HG03378 (cell line): ENCODE results near the gene TEAD1.

Experiments used
- ATAC-seq: cut with Tn5 transposase; IDR thresholded peaks from one replicate; pipeline ENCODE4 v1.9.1; 2021; ENCODE audit warnings: mild to moderate bottlenecking, moderate library complexity; ENCODE audit not compliant: unreplicated experiment

Gene TEAD1

DNA sequence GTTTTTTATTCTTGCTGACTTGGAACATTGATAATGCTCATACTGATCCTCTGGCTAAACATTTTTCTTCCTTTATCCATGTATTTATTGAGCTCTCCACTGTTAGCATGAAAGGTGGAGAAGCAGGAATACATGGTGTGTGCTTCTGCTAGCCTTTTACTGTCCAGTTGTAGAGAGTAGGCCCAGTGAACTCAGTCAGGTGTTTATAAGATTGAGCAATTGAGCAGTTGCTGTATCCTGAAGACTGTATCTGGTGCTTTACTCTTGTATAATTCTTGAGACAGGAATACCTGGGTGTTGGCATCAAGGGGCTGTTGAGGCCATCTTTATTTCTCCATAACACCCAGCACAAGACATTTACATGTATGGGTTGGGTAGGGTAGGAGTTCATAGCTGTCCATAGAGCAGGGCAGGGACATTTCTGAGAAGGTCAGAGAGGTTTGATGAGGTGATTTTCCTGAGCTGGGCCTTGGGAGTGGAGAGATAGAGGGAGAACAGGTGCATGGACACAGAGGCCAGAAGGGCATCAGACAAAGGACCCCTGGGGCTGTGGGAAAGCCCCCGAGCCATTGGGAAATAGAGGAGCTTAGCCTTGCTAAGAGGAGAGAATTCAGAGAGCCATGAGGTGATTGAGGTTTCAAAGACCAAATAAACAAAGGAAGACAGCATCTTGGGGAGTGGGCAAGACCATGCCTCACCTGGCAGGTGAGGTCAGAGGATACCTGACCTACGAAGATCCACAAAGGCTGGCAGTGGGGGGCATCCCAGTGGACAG is 155.5 kb downstream of the TEAD1 start:
- ATAC-seq = no peak

DNA sequence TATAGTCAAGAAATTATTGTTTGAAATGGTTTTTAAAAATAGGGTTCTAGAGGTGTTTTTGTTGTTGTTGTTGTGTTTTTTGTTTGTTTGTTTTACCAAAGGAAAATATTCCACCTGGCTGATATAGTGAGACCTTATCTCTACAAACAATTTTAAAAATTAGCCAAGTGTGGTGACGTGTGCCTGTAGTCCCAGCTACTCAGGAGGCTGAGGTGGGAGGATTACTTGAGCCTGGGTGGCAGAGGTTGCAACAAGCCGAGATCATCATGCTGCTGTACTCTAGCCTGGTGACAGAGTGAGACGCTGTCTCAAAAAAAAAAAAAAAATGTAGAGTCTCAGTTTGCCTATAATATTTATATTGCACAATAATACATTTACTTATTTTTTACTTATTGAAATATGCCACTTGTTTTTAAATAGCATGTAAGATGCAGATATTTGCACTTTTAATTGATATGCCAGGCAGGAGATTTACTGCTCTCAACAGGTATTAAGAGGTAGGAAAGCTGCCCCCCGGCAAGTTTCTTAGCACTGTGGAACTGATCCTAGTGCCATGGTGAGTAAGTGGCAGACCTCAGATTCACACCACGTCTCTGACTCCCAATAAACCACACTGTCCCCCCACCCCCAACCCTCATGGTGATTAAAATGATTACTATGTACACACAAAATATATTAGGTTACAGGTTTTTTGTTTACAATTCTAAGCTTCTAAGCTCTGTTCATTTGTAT is 157.4 kb downstream of the TEAD1 start:
- no peak for ATAC-seq

DNA sequence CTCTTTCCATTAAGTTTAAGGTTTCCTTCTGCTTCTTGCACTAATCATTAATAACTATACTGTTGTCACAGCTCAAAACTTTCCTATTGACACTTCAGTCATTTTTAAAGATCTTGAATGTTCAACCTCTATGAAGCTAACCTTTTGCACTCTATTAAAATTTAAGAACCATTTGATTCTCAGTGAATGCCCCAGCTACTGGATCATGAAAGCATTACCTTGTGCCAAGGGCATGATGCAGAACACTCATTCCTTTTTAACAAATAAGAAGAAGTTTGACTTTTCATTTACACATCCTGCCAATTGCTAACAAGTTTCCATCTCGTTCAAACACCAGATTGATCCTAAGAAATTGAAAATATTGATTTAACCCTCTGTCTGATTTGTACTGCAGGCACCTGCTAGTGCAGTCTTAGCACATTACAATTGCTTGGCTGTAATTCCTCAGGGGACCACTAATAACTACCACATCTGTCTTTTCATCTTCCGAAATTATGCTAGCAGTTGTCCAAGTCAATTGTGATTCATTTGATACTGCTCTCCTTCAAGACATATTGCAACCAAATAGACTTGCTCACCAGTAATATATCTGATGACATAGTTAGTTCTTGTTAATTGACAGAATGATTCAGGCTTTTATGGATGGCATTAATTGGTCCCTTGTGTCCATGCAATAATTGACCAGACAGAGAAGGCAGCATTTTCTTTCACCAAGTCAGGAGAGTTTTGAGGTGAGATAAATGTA is 158.4 kb downstream of the TEAD1 start:
- ATAC-seq = no peak

DNA sequence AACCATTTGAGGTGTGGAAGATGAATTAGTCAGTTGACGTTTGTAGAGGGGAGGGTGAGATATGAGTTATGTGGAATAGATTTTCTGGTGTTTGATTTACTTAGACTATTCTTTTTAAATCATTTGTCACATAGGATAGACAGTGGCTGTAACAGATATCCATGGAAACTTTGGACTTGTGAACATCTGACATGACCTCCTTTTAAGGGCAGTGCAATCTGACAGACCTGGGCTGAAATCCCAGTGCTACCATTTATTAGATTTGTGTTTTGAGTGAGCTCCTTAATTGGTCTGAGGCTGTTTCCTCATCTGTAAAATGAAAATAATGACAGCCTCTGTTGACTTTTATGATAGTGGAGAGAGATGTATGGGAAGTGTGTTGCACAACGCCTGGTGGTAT is 159.9 kb downstream of the TEAD1 start:
- ATAC-seq = no peak

DNA sequence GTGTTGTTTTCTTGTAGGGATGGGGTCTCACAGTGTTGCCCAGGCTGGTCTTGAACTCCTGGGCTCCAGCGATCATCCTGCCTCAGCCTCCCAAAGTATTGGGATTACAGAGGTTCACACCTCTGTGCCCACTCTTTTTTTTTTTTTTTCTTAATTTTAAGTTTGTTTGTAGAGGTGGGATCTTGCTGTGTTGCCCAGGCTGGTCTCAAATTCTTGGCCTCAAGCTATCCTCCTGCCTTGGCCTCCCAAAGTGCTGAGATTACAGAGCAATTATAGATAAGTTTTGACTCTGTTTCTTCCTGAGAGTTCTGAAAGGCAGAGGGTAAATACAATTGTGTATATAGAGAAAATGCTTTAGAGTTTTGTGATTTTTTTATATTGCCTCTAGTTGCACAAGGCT is 160.4 kb downstream of the TEAD1 start:
- ATAC-seq = no peak

DNA sequence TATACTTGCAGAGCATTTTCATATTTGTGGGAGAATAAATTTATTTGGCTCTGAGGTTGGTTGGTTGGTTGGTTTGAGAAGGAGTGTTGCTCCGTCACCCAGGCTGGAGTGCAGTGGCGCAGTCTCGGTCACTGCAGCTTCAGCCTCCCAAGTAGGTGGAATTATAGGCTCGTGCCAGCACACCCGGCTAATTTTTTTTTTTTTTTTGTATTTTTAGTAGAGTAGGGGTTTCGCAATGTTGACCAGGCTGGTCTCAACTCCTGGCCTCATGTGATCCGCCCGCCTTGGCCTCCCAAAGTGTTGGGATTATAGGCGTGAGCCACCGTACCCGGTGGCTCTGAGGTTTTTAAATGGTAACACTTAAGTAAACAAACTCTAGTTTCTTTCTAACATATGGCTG is 161.1 kb downstream of the TEAD1 start:
- ATAC-seq = no peak

DNA sequence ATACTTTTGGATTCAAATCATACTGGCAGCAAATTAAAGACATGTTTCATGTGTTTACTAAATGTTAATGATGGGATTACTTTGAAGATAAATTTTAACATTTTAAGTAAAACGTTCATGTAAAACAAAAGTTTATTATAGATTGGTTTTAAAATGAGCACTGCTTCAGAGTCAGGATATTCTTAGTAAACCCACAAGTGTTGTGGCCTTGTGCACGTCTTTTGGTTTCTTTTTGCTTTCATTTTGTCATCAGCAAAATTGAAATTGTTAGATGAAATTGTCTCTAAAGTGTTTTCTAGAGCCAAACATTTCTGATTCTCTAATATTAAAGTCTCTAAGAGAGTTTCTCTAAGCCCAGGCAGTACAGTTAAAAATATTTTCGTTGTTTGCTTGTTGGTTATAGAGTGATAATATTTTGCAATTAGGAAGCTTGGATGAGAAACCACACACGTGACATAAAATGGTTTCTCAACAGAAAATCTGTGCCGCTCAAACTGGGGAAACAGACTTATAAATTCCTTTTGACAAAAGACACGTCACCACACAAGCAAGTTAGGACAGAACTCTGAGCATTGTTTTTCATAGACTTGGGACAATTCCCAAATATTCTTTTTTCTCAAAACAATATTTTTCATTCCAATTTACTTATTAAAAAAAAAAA is 164.4 kb downstream of the TEAD1 start:
- ATAC-seq = no peak

DNA sequence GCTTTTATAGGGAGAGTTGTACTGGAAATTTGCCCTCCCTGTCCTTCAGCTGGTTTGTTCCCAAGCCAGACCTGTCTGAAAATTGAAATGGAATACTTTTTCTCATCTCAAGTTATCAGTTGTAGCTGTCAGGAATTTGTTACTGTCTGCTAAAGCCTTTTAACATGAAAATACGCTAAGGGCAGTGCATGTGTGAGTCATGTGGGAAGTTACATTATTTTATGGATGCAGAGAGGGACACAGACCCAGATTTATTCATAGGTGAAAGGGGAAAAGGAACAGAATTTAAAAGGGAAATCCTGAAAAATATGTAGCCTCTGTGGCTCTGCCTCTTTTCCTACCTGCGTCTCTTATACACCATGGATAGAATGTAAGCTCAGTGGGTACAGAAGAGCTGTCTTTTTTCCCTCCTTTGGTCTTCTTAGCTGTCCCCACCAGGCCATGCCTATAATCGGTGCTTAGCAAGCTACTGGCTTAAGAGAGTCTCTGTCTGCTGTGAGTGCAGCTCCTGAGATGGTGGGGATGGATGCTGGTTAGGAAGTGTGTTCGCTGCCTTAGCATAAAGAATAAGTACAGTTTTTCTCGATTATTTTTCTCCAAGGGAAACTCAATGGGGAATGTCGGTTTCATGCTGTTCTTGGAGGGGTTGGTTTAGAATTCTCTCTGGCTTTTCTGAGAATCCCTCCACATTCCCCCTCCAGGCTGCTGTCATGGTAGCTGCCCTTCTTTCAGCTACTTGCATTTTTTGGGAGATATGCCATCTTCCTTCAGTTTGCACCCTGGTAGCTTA is 166.8 kb downstream of the TEAD1 start:
- no peak for ATAC-seq

DNA sequence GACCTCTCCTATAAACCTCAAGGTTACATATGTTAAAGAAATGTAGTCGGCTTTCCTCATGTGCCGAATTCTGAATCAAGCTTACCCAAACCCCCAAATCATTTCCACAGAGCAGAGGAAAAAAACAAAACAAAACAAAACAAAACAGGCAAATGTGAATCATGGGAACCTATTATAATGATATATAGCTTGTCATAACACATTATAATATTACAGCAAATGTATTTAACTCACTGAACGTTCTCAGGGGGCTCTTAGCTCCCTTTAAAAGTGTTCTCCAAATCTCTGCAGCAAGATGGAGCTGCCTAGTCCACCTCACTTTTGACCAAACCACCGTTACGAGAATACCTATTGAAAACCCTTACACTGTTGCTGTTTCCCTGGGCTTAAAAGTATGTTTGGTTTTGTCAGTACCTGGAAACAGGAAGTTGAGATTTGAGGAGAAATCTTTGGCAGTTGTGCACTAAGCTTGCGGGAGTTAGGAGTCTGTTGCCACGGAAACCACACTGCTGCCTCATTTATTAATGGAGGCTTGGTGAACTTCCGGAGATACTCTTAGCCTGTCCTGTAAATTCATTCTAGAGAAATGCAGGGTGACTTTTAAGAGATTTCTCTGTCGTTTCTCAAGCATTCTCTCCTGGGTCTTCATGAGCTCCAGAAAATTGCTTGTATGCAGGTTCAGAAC is 167.9 kb downstream of the TEAD1 start:
- ATAC-seq = no peak

DNA sequence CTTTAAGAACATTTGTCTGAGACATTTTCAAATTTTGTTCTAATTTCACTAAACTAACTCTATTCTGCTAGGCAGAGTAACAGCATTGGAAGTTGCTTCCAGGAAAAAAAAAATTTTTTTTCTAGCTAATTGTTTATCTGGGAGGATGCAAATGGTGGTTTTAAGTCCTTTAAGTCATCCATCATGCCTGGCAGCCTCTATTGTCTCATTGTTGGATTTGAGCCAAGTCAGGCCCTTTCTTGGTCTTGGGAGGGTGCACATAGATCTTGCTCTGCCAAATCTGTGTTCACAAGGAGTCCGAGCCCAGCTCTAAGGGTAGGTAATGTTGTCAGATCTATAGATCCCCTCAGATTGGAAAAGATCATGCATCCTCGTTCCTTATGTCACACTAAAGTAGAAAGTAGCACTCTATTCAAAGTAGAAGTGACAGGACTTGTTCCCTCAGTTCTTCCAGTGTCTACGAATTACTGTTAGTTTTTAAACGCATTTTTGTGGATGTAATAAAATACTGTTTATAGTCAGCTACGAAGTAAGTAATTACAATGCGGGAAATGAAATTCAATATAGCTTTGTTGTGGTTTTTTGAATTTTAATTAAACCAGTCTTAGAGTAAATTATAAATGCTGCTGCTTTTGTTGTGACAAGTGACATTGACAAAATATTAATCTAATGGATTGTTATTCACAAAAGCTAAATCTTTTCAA is 168.9 kb downstream of the TEAD1 start:
- no peak for ATAC-seq

DNA sequence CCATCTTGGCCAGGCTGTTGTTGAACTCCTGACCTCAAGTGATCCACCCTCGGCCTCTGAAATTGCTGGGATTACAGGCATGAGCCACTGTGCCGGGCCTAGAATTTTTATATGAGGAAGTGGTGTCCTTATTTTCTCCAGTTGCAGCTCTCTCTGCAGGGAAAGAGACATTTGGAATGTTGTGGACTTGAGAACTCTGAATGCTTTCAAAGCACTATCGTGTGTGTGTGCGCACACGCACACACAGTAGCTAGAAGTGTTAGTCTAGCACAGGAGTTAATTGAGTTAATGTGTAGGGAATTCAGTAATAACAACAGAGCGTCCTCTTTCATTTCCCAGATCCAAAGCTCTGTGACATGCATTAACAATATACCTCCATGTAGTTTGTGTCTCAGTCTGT is 170.9 kb downstream of the TEAD1 start:
- ATAC-seq = no peak

DNA sequence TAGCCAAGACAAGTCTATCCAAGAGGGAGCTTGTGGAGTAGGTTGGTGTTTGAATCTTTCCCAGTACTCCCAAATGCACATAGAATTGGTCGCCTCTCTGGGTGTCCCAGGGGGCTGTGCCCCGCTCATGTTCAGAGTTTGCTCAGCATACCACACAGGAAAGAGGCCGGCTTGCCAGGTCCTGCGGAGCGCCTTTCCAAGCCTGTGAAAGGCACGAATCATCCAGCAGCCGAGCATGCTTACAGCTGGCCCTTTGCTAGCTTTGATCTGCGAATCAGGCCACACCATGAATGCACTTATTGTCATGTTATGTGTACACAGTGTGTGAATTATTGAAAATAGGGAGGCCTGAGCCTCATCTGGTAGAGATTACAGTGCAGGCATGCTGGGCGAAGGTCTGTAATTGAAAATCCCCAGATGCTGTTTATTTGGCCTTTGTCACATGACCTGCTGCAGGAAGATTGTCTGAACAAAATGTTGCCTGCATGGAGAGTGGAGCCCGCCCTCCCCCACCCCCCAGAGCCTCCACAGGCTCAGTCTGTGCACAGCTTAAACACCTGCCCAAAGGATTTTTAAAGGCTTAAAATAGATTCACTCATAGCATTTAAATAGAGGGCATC is 171.6 kb downstream of the TEAD1 start:
- ATAC-seq = no peak

DNA sequence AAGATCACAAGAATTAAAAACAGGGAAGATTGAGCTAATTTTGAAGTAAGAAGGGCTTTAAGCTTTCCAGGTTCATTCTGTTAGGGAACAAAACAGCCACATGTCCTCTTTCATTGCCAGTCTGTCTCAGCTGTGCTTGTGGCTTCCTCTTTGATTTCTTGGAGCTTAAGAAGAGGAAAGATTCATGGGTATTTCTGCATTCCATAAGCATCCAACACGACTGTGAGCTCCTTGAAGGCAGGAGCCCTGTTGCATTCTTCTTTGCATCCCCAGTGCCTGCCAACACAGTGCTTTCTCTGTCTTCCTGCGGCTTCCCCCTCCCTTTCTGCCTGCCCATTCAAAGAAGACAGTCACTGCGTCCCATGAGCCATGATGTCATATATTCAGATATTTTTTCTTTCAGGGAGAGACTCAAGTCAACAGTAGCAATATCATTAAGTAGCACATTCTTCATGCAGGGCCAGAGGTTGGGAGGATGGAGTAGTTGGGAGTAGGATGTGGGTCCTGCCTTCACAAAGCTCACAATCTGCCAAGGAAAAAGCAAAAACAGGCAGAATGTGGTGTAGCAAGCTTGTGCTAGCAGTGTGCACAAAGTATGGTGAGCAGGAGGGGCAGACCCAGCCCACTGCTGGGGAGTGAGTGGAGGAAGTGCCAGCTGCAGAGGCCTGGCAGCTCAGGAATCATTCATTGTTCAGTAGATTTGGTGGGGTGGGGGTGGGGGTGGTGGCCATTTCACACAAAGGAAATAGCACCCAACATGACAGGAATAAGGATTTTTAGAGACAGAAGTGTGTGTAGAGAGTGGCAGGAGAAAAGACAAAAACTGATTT is 172.8 kb downstream of the TEAD1 start:
- ATAC-seq = no peak

DNA sequence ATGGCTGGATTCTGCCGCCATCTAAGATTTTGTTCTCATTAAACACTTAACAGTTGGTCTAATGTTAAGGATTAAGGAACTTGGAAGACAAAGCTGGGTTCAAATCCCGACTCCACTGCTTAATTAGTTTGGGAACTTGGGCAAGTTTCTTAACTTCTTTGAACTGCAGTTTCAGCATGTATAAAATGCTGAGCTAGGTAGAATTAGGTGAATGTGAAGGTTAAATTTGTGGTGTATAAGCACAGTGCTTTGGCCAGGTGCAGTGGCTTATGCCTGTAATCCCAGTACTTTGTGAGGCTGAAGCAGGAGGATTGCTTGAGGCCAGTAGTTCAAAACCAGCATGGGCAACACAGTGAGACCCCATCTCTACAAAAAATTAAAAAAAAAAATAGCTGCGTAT is 174.2 kb downstream of the TEAD1 start:
- no peak for ATAC-seq

DNA sequence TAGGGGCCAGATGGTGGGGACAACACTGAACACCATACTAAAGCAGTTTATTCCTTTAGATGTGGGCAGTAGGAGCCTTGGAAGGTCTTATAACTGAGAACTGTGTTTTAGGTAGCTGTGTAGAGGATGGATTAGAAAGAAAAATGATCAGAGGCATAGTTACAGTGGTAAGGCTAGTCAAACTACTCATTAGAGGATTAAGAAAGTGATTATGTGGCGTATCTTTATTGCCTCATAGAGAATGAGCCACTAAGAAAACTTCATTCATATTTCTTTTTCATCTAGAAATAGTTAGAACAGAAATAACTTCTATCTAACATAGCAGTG is 179.1 kb downstream of the TEAD1 start:
- no peak for ATAC-seq

DNA sequence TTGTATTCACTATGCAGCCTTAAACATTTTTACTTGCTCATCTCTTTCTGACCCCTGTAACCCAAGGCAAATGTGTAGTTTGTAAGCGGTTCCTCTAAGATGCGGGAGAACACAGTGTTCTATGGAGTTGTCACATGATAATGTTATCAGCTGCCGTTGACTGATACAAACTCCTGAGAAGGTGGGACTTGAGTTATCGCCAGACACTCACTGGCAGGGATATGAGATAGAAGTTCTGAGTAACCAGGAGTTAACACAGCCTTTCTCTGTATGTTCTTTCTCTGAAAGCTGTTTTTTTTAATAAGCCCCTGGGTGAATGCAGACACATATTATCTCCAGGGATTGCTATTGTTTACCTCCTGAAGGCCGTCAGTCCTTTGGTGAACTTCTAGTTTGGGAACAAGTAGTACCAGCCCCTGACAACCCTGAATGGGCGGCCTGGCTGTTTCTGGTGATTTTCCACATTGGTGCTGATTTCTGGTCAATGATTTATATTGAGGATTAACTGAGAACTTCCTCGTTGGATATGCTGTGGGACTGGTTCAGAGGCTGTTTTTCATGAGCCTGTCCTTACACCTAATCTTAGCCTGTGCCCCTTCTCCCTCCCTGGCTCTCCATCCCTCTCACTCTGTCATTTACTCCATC is 179.6 kb downstream of the TEAD1 start:
- no peak for ATAC-seq

DNA sequence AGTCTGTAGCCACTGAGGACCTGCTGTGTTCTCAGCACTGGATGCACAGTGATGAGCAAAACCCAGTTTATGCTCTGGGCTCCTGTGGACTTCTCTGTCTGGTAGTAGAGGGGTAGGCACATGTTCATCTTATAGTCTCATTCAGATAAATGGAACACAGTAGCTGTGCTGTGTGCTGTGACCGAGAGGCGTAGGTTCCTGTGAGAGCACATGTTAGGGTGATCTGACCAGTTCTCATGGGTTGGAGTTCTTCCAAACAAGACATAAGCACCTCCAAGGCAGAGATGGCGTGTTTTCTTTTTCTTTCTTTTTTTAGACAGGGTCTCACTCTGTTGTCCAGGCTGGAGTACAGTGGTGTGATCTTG is 180.1 kb downstream of the TEAD1 start:
- no peak for ATAC-seq

DNA sequence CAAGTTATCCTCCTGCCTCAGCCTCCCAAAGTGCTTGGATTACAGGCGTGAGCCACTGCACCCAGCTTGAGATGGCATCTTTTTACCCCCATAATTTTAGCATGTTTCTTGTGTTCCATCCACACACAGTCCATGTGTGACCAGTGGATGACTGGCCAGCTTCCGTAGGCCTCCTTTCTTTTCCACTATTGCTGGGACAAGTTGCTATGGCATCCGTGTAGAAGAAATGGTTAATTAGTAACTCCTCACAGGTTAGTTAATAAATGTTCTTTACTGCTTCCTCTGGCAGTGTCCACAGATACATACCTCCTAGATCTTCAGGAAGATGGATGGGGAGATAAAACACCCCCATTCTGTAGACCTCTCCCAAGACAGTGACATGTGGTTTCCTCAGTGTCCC is 180.6 kb downstream of the TEAD1 start:
- ATAC-seq = no peak
